C4-2B (cell line): ENCODE data around the gene FCN3.

ENCODE experiments used
- H3K27ac ChIP-seq: fragments of 450-650 bp; 2 replicates; pipeline ENCODE4 v1.5.1; 2017
- ZFX ChIP-seq: fragments of 450-650 bp; IDR thresholded peaks from 2 replicates; pipeline ENCODE4 v1.6.1; 2017
- TF ChIP-seq, protein P1 (sequence below): fragments of 450-650 bp; conservative IDR thresholded peaks from 2 replicates; pipeline ENCODE4 v1.5.1; 2017; ENCODE audit warnings: mild to moderate bottlenecking

The FCN3 gene

GRCh38 chr1:27368869-27369582 lies 5.6 kb downstream of the FCN3 start:
- H3K27ac ChIP-seq = no peak overlapping the region
- TF ChIP-seq ZFX = no peak
- TF ChIP-seq, protein P1, sequence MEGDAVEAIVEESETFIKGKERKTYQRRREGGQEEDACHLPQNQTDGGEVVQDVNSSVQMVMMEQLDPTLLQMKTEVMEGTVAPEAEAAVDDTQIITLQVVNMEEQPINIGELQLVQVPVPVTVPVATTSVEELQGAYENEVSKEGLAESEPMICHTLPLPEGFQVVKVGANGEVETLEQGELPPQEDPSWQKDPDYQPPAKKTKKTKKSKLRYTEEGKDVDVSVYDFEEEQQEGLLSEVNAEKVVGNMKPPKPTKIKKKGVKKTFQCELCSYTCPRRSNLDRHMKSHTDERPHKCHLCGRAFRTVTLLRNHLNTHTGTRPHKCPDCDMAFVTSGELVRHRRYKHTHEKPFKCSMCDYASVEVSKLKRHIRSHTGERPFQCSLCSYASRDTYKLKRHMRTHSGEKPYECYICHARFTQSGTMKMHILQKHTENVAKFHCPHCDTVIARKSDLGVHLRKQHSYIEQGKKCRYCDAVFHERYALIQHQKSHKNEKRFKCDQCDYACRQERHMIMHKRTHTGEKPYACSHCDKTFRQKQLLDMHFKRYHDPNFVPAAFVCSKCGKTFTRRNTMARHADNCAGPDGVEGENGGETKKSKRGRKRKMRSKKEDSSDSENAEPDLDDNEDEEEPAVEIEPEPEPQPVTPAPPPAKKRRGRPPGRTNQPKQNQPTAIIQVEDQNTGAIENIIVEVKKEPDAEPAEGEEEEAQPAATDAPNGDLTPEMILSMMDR = no peak; the same call in 1 of the 2 replicates

- peak overlapping the region; percentile 82 for H3K27ac ChIP-seq
- TF ChIP-seq, protein P1 = no peak
- TF ChIP-seq ZFX = no peak; the same call in 1 of the 2 replicates
These were observed 7.4 kb downstream of the FCN3 start for GRCh38 chr1:27367160-27367650.

DNA sequence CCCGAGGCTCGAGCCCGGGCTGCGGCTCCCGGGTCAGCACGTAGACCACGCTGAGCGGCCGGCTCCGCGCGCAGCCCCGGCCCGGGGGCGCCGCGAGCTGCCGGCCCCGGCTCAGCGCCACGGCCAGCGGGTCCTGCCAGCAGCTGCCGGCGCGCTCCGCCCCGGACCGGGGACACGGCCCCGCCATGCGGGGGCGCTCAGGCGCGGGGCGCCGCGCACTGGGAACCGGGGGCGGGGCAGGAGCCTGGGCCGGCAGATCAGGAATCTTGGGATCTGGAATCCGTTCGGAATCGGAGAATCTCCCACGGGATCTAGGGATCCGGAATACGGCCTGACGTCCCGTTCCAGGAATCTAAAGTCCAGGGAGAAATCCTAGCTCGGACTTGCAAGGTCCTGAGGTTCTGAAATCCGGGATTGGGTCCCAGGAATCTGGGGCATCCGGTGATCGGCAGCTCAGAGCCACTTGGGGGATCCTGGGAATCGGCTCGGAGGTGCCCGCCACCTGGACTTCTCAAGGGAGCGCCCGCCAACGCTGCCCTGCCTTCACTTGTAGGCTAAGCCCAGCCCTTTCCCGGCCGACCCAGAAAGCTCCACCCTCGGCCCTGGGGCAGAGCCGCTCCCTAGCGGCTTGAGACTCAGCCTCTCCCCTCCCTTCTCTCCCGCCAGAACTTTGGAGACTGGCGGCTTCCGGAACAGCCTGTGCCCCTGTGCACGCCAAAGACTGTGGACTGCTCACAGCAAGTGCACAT lies 8.0 kb downstream of the FCN3 start, which contains the start of gene MAP3K6:
TSS of gene MAP3K6 (minus strand) at position 551 of the 749 bp plus-strand sequence. CDS start at position 187, 364 bp downstream.
- peak within 1 kb of the TSS; percentile 82 for H3K27ac ChIP-seq
- TF ChIP-seq, protein P1 = peak; percentile 94
- TF ChIP-seq ZFX = 0 out of 2 replicates have a peak, but pooled peaks have one; percentile 5

GRCh38 chr1:27366113-27366410 lies 8.6 kb downstream of the FCN3 start:
- H3K27ac ChIP-seq = peak overlapping the region; percentile 82
- TF ChIP-seq, protein P1 = no peak
- TF ChIP-seq ZFX = 0 out of 2 replicates have a peak, but pooled peaks have one; percentile 39

GRCh38 chr1:27365372-27366112 lies 9.1 kb downstream of the FCN3 start:
- H3K27ac ChIP-seq = peak overlapping the region; percentile 82
- TF ChIP-seq, protein P1 = no peak
- TF ChIP-seq ZFX = no peak

DNA sequence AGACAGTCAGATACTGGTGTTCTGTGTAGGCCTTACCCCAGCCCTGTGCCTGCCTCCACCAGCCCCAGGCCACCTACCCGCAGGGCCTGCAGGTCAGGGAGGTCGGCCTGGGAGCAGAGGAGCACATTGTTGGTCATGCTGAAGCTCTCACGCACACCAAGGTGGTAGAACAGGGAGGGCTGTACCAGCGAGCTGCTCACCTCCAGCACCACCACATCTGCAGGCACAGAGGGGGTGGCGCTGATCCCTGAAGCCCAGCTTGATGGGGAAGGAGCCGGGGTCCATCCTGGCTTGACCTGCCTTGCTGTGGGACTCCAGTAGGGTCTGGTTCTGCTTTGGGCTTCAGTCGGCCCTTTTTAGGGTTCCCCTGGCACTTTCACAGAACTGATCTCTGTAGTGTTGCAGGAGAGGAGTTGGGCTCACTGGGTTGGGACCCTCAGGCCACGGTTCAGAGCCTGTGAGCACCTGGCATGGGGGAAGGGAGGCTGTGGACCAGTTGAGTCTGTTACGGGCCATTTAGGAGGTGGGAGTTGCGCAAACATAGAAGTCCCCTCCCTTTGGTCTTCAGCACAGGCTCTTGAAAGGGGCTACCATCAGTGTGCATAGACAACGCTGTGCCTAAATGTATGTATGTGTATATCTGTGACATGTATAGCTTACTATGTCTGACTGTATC lies 9.8 kb downstream of the FCN3 start:
- TF ChIP-seq, protein P1 = no peak
- no peak for TF ChIP-seq ZFX
- H3K27ac ChIP-seq = peak overlapping the region; percentile 82
